HG03095 (cell line): ENCODE data around the gene EXOC4.

Experiments
- ATAC-seq: cut with Tn5 transposase; IDR thresholded peaks from one replicate; pipeline ENCODE4 v1.9.1; 2021; ENCODE audit warnings: moderate library complexity; ENCODE audit not compliant: unreplicated experiment

Gene EXOC4

GRCh38 chr7:133662276-133662675, 409.4 kb downstream of the EXOC4 start:
- ATAC-seq = no peak

- no peak for ATAC-seq
Measured at GRCh38 chr7:133662830-133663229, 410.0 kb downstream of the EXOC4 start.

GRCh38 chr7:133664528-133664927, 411.6 kb downstream of the EXOC4 start:
- no peak for ATAC-seq

GRCh38 chr7:133668296-133669060, 415.6 kb downstream of the EXOC4 start:
- no peak for ATAC-seq

- no peak for ATAC-seq
Measured at GRCh38 chr7:133669061-133669455, 416.2 kb downstream of the EXOC4 start.

- no peak for ATAC-seq
Measured at GRCh38 chr7:133670250-133670649, 417.4 kb downstream of the EXOC4 start.

- ATAC-seq = no peak
Measured at GRCh38 chr7:133672866-133673265, 420.0 kb downstream of the EXOC4 start.

- no peak for ATAC-seq
Measured at GRCh38 chr7:133674079-133674763, 421.3 kb downstream of the EXOC4 start.

- ATAC-seq = no peak
Measured at GRCh38 chr7:133675510-133676218, 422.8 kb downstream of the EXOC4 start.

- ATAC-seq = no peak
Measured at GRCh38 chr7:133676805-133677370, 424.0 kb downstream of the EXOC4 start.

- no peak for ATAC-seq
Measured at GRCh38 chr7:133678137-133678814, 425.4 kb downstream of the EXOC4 start.

GRCh38 chr7:133679977-133680376, 427.1 kb downstream of the EXOC4 start:
- no peak for ATAC-seq

- no peak for ATAC-seq
Measured at GRCh38 chr7:133681529-133681928, 428.7 kb downstream of the EXOC4 start.

- no peak for ATAC-seq
Measured at GRCh38 chr7:133682364-133683181, 429.7 kb downstream of the EXOC4 start.

GRCh38 chr7:133683182-133683454, 430.2 kb downstream of the EXOC4 start:
- no peak for ATAC-seq

GRCh38 chr7:133688483-133689239, 435.8 kb downstream of the EXOC4 start:
- no peak for ATAC-seq

GRCh38 chr7:133690740-133691139, 437.9 kb downstream of the EXOC4 start:
- ATAC-seq = no peak

- no peak for ATAC-seq
Measured at GRCh38 chr7:133691727-133692610, 439.1 kb downstream of the EXOC4 start.

- ATAC-seq = no peak
Measured at GRCh38 chr7:133693281-133693680, 440.4 kb downstream of the EXOC4 start.
